HCT116 (cell line): ENCODE measurements around the gene PCK2. TPM values are rescaled to one million over a fixed set of nuclear protein-coding genes. Genes with fewer than 3 reads are reported as not detected.

Experiments
- ATAC-seq: fragments of 200-7000 bp; cut with Tn5 transposase; 2 replicates; pipeline ENCODE4 v1.9.1; 2020; ENCODE audit warnings: mild to moderate bottlenecking, moderate library complexity
- BruUV-seq: library from RNA; stranded (reverse); fragments of 400-500 nt; replicated peaks from 2 replicates; lab custom pipeline; 2021; lab: Mats Ljungman, UMichigan
- CTCF ChIA-PET: fragments of 300-600 bp; sonication (Branson Sonifier 250); formaldehyde crosslinking; loops from one replicate; lab custom pipeline; 2021; ENCODE audit warnings: antibody characterized with exemption; lab: Charles Lee
- POLR2A ChIA-PET: fragments of 300-600, 350-600 bp; sonication (Branson Sonifier 250); formaldehyde crosslinking; loops from one replicate; lab custom pipeline; 2021; ENCODE audit warnings: antibody characterized with exemption; lab: Charles Lee
- RAD21 ChIA-PET, 2 experiments: fragments of 300-600 bp; sonication (Branson Sonifier 250); formaldehyde crosslinking; loops; one replicate each; lab custom pipeline; 2023; ENCODE audit warnings: low total read pairs in 2 of 2; ENCODE audit not compliant: uncharacterized antibody in 2 of 2, unreplicated experiment in 2 of 2, low non-redundant PET in 1 of 2; lab: Charles Lee
- DNase-seq: peaks from one replicate; pipeline ENCODE4 v3.0.0-alpha.2; 2010; ENCODE audit warnings: low read depth, low spot score
- H2AFZ ChIP-seq: fragments of 200-600 bp; shearing (Covaris generic), sonication (generic); 2 replicates; pipeline ENCODE4 v1.6.1; 2017; ENCODE audit warnings: low read depth, mixed run types, mixed read lengths, antibody characterized with exemption, low read length; ENCODE audit not compliant: poor library complexity, severe bottlenecking
- H3K27ac ChIP-seq: 2 replicates; pipeline ENCODE4 v1.5.1; 2012; ENCODE audit warnings: low read depth, low read length
- H3K27me3 ChIP-seq: fragments of 200-600 bp; sonication (generic); 2 replicates; pipeline ENCODE4 v1.6.1; 2016; ENCODE audit warnings: mixed run types, low read length, mixed read lengths; ENCODE audit not compliant: insufficient read depth
- H3K36me3 ChIP-seq, 2 experiments: fragments of 200-500 bp in 1 of 2; fragments of 200-600 bp in 1 of 2; sonication (Bioruptor generic) in 1 of 2; sonication (generic) in 1 of 2; 2 replicates each; pipeline versions ENCODE4 v1.5.1 to v1.6.1; 2014 to 2016; ENCODE audit warnings: low read length in 2 of 2, inconsistent platforms in 1 of 2, mixed read lengths in 1 of 2, mixed run types in 1 of 2; ENCODE audit not compliant: insufficient read depth in 2 of 2, control insufficient read depth in 1 of 2
- H3K4me1 ChIP-seq, 2 experiments: fragments of 200-600 bp in 1 of 2; sonication (generic) in 1 of 2; 2 replicates each; pipeline versions ENCODE4 v1.5.1 to v1.6.1; 2012 to 2017; ENCODE audit warnings: low read length in 2 of 2, inconsistent platforms in 1 of 2, mild to moderate bottlenecking in 1 of 2, mixed read lengths in 1 of 2, mixed run types in 1 of 2, moderate library complexity in 1 of 2; ENCODE audit not compliant: insufficient read depth in 2 of 2, control insufficient read depth in 1 of 2
- H3K4me2 ChIP-seq: fragments of 200-600 bp; sonication (generic); 2 replicates; pipeline ENCODE4 v1.6.1; 2017; ENCODE audit warnings: mixed run types, low read length, mixed read lengths
- H3K4me3 ChIP-seq, 2 experiments: fragments of 200-600 bp in 1 of 2; sonication (generic) in 1 of 2; replicated peaks in 1 of 2; 2 replicates each; pipeline ENCODE4 v1.5.1; 2011 to 2016; ENCODE audit warnings: low read length in 2 of 2, control low read depth in 1 of 2, low read depth in 1 of 2, mild to moderate bottlenecking in 1 of 2, mixed read lengths in 1 of 2, mixed run types in 1 of 2
- H3K79me2 ChIP-seq: fragments of 200-600 bp; sonication (generic); 2 replicates; pipeline ENCODE4 v1.6.1; 2017; ENCODE audit warnings: mild to moderate bottlenecking, mixed run types, low read length, moderate library complexity, mixed read lengths; ENCODE audit not compliant: insufficient read depth
- H3K9ac ChIP-seq: fragments of 200-600 bp; sonication (generic); 2 replicates; pipeline ENCODE4 v1.6.1; 2016; ENCODE audit warnings: low read length, mixed read lengths
- H3K9me2 ChIP-seq: fragments of 200-600 bp; sonication (generic), shearing (Covaris generic); 2 replicates; pipeline ENCODE4 v1.6.1; 2017; ENCODE audit warnings: mixed run types, mild to moderate bottlenecking, moderate library complexity; ENCODE audit not compliant: insufficient read depth
- H3K9me3 ChIP-seq, 2 experiments: fragments of 200-500 bp in 1 of 2; fragments of 200-600 bp in 1 of 2; sonication (Bioruptor generic) in 1 of 2; sonication (generic) in 1 of 2; 2 replicates each; pipeline ENCODE4 v1.6.1; 2014 to 2017; ENCODE audit warnings: low read length in 2 of 2, mixed read lengths in 2 of 2, inconsistent platforms in 1 of 2, low read depth in 1 of 2, mild to moderate bottlenecking in 1 of 2, mixed run types in 1 of 2, moderate library complexity in 1 of 2; ENCODE audit not compliant: control insufficient read depth in 1 of 2, insufficient read depth in 1 of 2
- H4K20me1 ChIP-seq: fragments of 200-600 bp; sonication (generic), shearing (Covaris generic); 2 replicates; pipeline ENCODE4 v1.6.1; 2017; ENCODE audit warnings: mixed run types, mild to moderate bottlenecking, moderate library complexity; ENCODE audit not compliant: insufficient read depth
- CEBPB ChIP-seq: IDR thresholded peaks from 2 replicates; pipeline ENCODE4 v1.6.1; 2012; ENCODE audit warnings: low read depth
- CTCF ChIP-seq, 3 experiments: fragments of 200-600 bp in 1 of 3; sonication (generic) in 1 of 3; IDR thresholded peaks in 2 of 3; conservative IDR thresholded peaks in 1 of 3; 2 replicates each; pipeline ENCODE4 v1.5.1; 2012 to 2017; ENCODE audit warnings: low read depth in 2 of 3, low read length in 2 of 3, antibody characterized with exemption in 1 of 3, borderline replicate concordance in 1 of 3, control low read depth in 1 of 3, mild to moderate bottlenecking in 1 of 3, mixed read lengths in 1 of 3, mixed run types in 1 of 3, moderate library complexity in 1 of 3; ENCODE audit not compliant: insufficient read depth in 1 of 3
- EGR1 ChIP-seq: IDR thresholded peaks from 2 replicates; pipeline ENCODE4 v1.6.1; 2012; ENCODE audit warnings: low read depth
- ELF1 ChIP-seq: IDR thresholded peaks from 2 replicates; pipeline ENCODE4 v1.6.1; 2012; ENCODE audit warnings: low read depth, borderline replicate concordance
- POLR2A ChIP-seq: IDR thresholded peaks from 2 replicates; pipeline ENCODE4 v1.7.0; 2011; ENCODE audit warnings: borderline replicate concordance; ENCODE audit not compliant: insufficient read depth, insufficient read length; ENCODE audit errors: extremely low read depth
- RAD21 ChIP-seq: IDR thresholded peaks from 2 replicates; pipeline ENCODE4 v1.6.1; 2012; ENCODE audit warnings: low read depth, mild to moderate bottlenecking
- TCF7L2 ChIP-seq: IDR thresholded peaks from 2 replicates; pipeline ENCODE4 v1.7.0; 2011; ENCODE audit warnings: borderline replicate concordance, inconsistent platforms; ENCODE audit not compliant: insufficient read depth, insufficient read length; ENCODE audit errors: extremely low read depth
- ZFX ChIP-seq: fragments of 450-650 bp; IDR thresholded peaks from 2 replicates; pipeline ENCODE4 v1.6.1; 2017
- ZNF274 ChIP-seq: fragments of 200-500 bp; sonication (Bioruptor generic); IDR thresholded peaks from 2 replicates; pipeline ENCODE4 v1.6.1; 2014; ENCODE audit warnings: mild to moderate bottlenecking, low read depth, low read length, inconsistent platforms
- intact Hi-C: fragments of 100-400 bp; cut with micrococcal nuclease; formaldehyde crosslinking; loops from 2 replicates; pipeline ENCODE4 v1.10.0; 2022
- total RNA-seq: library from RNA; stranded (reverse); gene quantifications from one replicate; pipeline ENCODE4 v1.2.1, GENCODE V29; 2021; ENCODE audit not compliant: unreplicated experiment
- TF ChIP-seq, protein P1 (sequence below): IDR thresholded peaks from 2 replicates; pipeline ENCODE4 v1.6.1; 2011; ENCODE audit warnings: mild to moderate bottlenecking, low read length, moderate library complexity; ENCODE audit not compliant: insufficient replicate concordance; ENCODE audit errors: extremely low read depth
- TF ChIP-seq, protein P2 (sequence below): IDR thresholded peaks from 2 replicates; pipeline ENCODE4 v1.6.1; 2012
- TF ChIP-seq, protein P3 (sequence below): IDR thresholded peaks from 2 replicates; pipeline ENCODE4 v1.6.1; 2012
- TF ChIP-seq, protein P4 (sequence below): IDR thresholded peaks from 2 replicates; pipeline ENCODE4 v1.6.1; 2012; ENCODE audit warnings: low read depth

PCK2 gene
- total RNA-seq, 1 experiment from 2014 or later = 94.1 TPM

DNA sequence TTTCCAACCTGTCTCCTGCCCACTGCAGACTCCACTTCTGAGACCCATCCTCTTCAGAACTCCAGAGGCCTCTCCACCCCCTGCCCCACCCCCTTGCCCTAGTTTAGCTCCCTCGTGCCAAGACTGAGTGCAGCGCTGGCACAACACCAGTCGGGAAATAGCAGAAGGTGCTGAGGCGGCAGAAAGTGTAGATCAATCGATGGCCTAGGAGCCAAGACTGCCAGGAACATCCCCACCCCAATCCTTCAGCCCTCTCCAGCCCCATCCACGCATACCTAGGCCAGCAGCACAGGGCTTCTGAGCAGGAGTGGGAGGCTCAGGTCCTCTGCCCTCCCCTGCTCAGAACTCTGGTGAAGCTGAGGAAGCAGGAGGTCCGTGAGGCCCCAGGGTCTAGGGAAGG is 21.7 kb upstream of the PCK2 start:
- Histone ChIP-seq H3K4me3 (no peak overlapping the region), H3K4me1 (peaks cover 0 to 2% of the 10 kb centered on the region in 2 experiments; a peak in 1 of 4 replicates), H3K9me2 (no peaks in the 10 kb centered on the region), H3K79me2 (no peaks in the 10 kb centered on the region), H3K36me3 (no peaks in the 10 kb centered on the region), H3K4me2 (no peak overlapping the region), H3K9me3 (no peaks in the 10 kb centered on the region), H3K27me3 (peaks cover 7% of the 10 kb centered on the region; the same call in 1 of the 2 replicates), H3K9ac (no peak overlapping the region), H4K20me1 (no peaks in the 10 kb centered on the region), H3K27ac (no peak overlapping the region), H2AFZ (no peak overlapping the region)
- intact Hi-C loops = no loop called here
- POLR2A ChIA-PET = no interaction called here
- BruUV-seq = no TSS peak
- CTCF ChIA-PET = interaction anchor here (1.2 kb wide), 1 partner anchor 15 kb away, joined by 6 read pairs; no protein-coding TSS in a partner anchor
- RAD21 ChIA-PET = no interaction called here
- DNase-seq (no peak), ATAC-seq (no peak)
- TF ChIP-seq, protein P1, sequence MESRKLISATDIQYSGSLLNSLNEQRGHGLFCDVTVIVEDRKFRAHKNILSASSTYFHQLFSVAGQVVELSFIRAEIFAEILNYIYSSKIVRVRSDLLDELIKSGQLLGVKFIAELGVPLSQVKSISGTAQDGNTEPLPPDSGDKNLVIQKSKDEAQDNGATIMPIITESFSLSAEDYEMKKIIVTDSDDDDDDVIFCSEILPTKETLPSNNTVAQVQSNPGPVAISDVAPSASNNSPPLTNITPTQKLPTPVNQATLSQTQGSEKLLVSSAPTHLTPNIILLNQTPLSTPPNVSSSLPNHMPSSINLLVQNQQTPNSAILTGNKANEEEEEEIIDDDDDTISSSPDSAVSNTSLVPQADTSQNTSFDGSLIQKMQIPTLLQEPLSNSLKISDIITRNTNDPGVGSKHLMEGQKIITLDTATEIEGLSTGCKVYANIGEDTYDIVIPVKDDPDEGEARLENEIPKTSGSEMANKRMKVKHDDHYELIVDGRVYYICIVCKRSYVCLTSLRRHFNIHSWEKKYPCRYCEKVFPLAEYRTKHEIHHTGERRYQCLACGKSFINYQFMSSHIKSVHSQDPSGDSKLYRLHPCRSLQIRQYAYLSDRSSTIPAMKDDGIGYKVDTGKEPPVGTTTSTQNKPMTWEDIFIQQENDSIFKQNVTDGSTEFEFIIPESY = no peak
- no peak for TF ChIP-seq ZFX
- TF ChIP-seq CTCF (IDR thresholded peaks at IDR 0.05 in 2 of 3, conservative IDR thresholded peaks at IDR 0.05 in 1 of 3; ENCODE audit: borderline replicate concordance in 1 of 3, insufficient read depth in 1 of 3, low read depth in 2 of 3, low read length in 2 of 3) = no peak
- no peak for TF ChIP-seq ZNF274
- TF ChIP-seq TCF7L2 = no peak
- TF ChIP-seq, protein P2, sequence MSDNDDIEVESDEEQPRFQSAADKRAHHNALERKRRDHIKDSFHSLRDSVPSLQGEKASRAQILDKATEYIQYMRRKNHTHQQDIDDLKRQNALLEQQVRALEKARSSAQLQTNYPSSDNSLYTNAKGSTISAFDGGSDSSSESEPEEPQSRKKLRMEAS = no peak
- TF ChIP-seq, protein P3, sequence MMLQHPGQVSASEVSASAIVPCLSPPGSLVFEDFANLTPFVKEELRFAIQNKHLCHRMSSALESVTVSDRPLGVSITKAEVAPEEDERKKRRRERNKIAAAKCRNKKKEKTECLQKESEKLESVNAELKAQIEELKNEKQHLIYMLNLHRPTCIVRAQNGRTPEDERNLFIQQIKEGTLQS = no peak
- TF ChIP-seq POLR2A = no peak
- no peak for TF ChIP-seq ELF1
- TF ChIP-seq, protein P4, sequence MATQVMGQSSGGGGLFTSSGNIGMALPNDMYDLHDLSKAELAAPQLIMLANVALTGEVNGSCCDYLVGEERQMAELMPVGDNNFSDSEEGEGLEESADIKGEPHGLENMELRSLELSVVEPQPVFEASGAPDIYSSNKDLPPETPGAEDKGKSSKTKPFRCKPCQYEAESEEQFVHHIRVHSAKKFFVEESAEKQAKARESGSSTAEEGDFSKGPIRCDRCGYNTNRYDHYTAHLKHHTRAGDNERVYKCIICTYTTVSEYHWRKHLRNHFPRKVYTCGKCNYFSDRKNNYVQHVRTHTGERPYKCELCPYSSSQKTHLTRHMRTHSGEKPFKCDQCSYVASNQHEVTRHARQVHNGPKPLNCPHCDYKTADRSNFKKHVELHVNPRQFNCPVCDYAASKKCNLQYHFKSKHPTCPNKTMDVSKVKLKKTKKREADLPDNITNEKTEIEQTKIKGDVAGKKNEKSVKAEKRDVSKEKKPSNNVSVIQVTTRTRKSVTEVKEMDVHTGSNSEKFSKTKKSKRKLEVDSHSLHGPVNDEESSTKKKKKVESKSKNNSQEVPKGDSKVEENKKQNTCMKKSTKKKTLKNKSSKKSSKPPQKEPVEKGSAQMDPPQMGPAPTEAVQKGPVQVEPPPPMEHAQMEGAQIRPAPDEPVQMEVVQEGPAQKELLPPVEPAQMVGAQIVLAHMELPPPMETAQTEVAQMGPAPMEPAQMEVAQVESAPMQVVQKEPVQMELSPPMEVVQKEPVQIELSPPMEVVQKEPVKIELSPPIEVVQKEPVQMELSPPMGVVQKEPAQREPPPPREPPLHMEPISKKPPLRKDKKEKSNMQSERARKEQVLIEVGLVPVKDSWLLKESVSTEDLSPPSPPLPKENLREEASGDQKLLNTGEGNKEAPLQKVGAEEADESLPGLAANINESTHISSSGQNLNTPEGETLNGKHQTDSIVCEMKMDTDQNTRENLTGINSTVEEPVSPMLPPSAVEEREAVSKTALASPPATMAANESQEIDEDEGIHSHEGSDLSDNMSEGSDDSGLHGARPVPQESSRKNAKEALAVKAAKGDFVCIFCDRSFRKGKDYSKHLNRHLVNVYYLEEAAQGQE = no peak
- TF ChIP-seq RAD21 = no peak
- TF ChIP-seq EGR1 = no peak
- no peak for TF ChIP-seq CEBPB
